ENCODE measurements around the gene RBMS1. TPM values are rescaled to one million over a fixed set of nuclear protein-coding genes. Genes with fewer than 3 reads are reported as not detected.
"Not testable (repeated sequence)": the region's sequence is repeated elsewhere in the genome, so short reads cannot be mapped to it uniquely, and the experiment has no call there.

The RBMS1 gene
- total RNA-seq, 1 experiment from 2014 or later = 38.8 TPM

DNA sequence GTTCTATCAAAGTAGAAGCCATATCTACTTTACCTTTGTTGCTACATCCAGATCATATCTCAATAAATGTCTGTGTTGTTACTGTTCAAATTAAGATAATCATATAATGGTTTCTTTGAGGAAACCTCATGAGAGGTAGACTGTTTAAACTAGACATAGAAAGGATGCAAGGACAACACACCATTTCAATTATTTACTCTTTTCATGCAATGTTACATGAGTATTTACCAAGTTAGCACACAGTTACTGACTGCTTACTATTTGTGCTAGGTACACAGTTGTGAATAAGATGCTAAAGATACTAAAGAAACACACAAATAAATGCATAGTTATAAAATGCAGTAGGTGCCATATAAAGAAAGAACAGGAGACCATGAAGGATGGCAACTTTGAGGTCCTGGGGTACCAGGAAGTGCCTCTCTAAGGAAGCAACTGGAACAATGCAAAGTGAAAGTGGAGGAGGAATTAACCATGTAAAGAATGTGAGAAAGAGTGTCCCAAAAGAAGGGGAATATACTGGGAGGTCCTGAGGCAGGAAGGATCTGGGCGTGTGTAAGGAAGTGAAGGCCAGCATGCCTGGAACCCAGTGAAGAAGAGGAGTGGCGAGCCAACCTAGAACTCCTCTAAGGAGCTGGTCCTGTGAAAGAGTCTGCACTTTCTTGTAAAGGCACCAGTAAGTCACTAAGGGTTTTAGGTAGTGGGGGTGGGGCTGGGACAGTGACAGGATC is 39.4 kb downstream of the RBMS1 start:
- H3K9me2 ChIP-seq (replicated peaks; ENCODE audit: low read length) = no peaks in the 10 kb centered on the region
- ATAC-seq (no peak), DNase-seq (no peak)
- no peaks in the 10 kb centered on the region for H3K4me1 ChIP-seq (ENCODE audit: insufficient read depth, low read length)
- no TSS peak for BruUV-seq (replicated peaks)
- no peaks in the 10 kb centered on the region for H3K36me3 ChIP-seq (ENCODE audit: low read depth, low read length)
- H3K4me2 ChIP-seq (ENCODE audit: low read length) = no peak overlapping the region
- TF ChIP-seq EZH2phosphoT487 (IDR thresholded peaks at IDR 0.05; ENCODE audit: borderline replicate concordance, low read length) = no peak
- TF ChIP-seq, protein P1, sequence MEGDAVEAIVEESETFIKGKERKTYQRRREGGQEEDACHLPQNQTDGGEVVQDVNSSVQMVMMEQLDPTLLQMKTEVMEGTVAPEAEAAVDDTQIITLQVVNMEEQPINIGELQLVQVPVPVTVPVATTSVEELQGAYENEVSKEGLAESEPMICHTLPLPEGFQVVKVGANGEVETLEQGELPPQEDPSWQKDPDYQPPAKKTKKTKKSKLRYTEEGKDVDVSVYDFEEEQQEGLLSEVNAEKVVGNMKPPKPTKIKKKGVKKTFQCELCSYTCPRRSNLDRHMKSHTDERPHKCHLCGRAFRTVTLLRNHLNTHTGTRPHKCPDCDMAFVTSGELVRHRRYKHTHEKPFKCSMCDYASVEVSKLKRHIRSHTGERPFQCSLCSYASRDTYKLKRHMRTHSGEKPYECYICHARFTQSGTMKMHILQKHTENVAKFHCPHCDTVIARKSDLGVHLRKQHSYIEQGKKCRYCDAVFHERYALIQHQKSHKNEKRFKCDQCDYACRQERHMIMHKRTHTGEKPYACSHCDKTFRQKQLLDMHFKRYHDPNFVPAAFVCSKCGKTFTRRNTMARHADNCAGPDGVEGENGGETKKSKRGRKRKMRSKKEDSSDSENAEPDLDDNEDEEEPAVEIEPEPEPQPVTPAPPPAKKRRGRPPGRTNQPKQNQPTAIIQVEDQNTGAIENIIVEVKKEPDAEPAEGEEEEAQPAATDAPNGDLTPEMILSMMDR (conservative IDR thresholded peaks at IDR 0.05; ENCODE audit: low read depth, low read length) = no peak
- no peak for TF ChIP-seq EZH2 (IDR thresholded peaks at IDR 0.05; ENCODE audit: low read length, unreplicated experiment)
- no peak overlapping the region for H3K4me3 ChIP-seq (ENCODE audit: low read length)
- H3K9me3 ChIP-seq (ENCODE audit: low read length) = no peaks in the 10 kb centered on the region
- POLR2A ChIA-PET (ENCODE audit: unreplicated experiment) = no interaction called here
- H3K9ac ChIP-seq (ENCODE audit: low read length) = no peak overlapping the region
- CTCF ChIA-PET = no interaction called here
- H3K27me3 ChIP-seq (ENCODE audit: low read length) = no peaks in the 10 kb centered on the region
- no peak overlapping the region for H3K27ac ChIP-seq (ENCODE audit: low read length)
- H3F3A ChIP-seq (ENCODE audit: low read length, unreplicated experiment) = no peaks in the 10 kb centered on the region
- intact Hi-C loops (cut with micrococcal nuclease) = no loop called here
- peaks cover 68% of the 10 kb centered on the region for H3K79me2 ChIP-seq (ENCODE audit: low read length)
- H4K20me1 ChIP-seq (ENCODE audit: low read length) = no peaks in the 10 kb centered on the region
- no peak overlapping the region for H2AFZ ChIP-seq (ENCODE audit: low read length)

DNA sequence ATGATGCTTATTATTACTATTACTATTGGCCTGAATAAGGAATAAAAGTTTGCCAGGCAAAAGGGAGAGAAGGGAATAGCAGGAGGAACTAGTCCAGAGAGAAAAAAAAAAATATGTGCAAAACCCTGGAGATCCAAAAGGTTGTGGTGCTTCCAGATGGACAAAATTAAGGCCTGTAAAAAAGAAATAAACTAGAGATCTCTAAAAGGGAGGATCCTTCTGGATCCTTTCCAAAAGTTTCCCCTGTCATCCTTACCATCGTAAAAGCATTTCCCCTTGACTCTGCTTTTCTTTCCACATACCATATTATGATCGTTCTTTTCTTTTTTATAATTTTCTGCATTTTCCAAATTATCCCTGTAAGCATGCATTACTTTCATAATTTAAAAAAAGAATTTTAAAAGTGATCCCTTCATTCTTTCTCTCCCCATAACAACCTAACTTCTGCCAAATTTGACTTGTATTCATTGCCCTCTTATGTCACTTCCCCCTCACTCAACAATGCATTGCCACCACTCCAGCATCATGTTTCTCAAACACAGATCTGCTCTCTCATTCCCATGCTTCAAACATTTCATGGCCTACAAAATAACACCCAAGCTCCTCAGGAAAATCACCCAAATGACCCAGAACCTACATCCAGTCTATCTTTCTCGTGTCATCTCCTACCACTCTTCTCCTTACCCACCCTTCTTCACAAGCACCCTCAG is 40.3 kb downstream of the RBMS1 start:
- H3K36me3 ChIP-seq (ENCODE audit: low read depth, low read length) = no peaks in the 10 kb centered on the region
- no peaks in the 10 kb centered on the region for H3K9me2 ChIP-seq (replicated peaks; ENCODE audit: low read length)
- intact Hi-C loops (cut with micrococcal nuclease) = no loop called here
- no peak overlapping the region for H2AFZ ChIP-seq (ENCODE audit: low read length)
- no TSS peak for BruUV-seq (replicated peaks)
- CTCF ChIA-PET = no interaction called here
- TF ChIP-seq, protein P1 (conservative IDR thresholded peaks at IDR 0.05; ENCODE audit: low read depth, low read length) = no peak
- TF ChIP-seq EZH2phosphoT487 (IDR thresholded peaks at IDR 0.05; ENCODE audit: borderline replicate concordance, low read length) (no peak), EZH2 (IDR thresholded peaks at IDR 0.05; ENCODE audit: low read length, unreplicated experiment) (no peak)
- POLR2A ChIA-PET (ENCODE audit: unreplicated experiment) = no interaction called here
- no peak for ATAC-seq
- no peaks in the 10 kb centered on the region for H3K27me3 ChIP-seq (ENCODE audit: low read length)
- no peak overlapping the region for H3K4me2 ChIP-seq (ENCODE audit: low read length)
- no peaks in the 10 kb centered on the region for H3F3A ChIP-seq (ENCODE audit: low read length, unreplicated experiment)
- no peak overlapping the region for H3K27ac ChIP-seq (ENCODE audit: low read length)
- H3K4me1 ChIP-seq (ENCODE audit: insufficient read depth, low read length) = no peaks in the 10 kb centered on the region
- no peaks in the 10 kb centered on the region for H3K9me3 ChIP-seq (ENCODE audit: low read length)
- H3K79me2 ChIP-seq (ENCODE audit: low read length) = peaks cover 62% of the 10 kb centered on the region
- DNase-seq = no peak
- no peak overlapping the region for H3K9ac ChIP-seq (ENCODE audit: low read length)
- H4K20me1 ChIP-seq (ENCODE audit: low read length) = no peaks in the 10 kb centered on the region
- H3K4me3 ChIP-seq (ENCODE audit: low read length) = no peak overlapping the region

- intact Hi-C loops (cut with micrococcal nuclease) = no loop called here
- H4K20me1 ChIP-seq (ENCODE audit: low read length) = no peaks in the 10 kb centered on the region
- no peak overlapping the region for H2AFZ ChIP-seq (ENCODE audit: low read length)
- H3K9me2 ChIP-seq (replicated peaks; ENCODE audit: low read length) = no peaks in the 10 kb centered on the region
- H3F3A ChIP-seq (ENCODE audit: low read length, unreplicated experiment) = no peaks in the 10 kb centered on the region
- CTCF ChIA-PET = no interaction called here
- H3K79me2 ChIP-seq (ENCODE audit: low read length) = peaks cover 49% of the 10 kb centered on the region
- H3K4me2 ChIP-seq (ENCODE audit: low read length) = no peak overlapping the region
- no peak for ATAC-seq
- H3K4me1 ChIP-seq (ENCODE audit: insufficient read depth, low read length) = no peaks in the 10 kb centered on the region
- POLR2A ChIA-PET (ENCODE audit: unreplicated experiment) = no interaction called here
- peaks cover 8% of the 10 kb centered on the region; the same call in 1 of the 2 replicates for H3K36me3 ChIP-seq (ENCODE audit: low read depth, low read length)
- no peaks in the 10 kb centered on the region for H3K27me3 ChIP-seq (ENCODE audit: low read length)
- H3K4me3 ChIP-seq (ENCODE audit: low read length) = no peak overlapping the region
- no peaks in the 10 kb centered on the region for H3K9me3 ChIP-seq (ENCODE audit: low read length)
- TF ChIP-seq, protein P1 (conservative IDR thresholded peaks at IDR 0.05; ENCODE audit: low read depth, low read length) = no peak
- no peak for TF ChIP-seq EZH2 (IDR thresholded peaks at IDR 0.05; ENCODE audit: low read length, unreplicated experiment)
- TF ChIP-seq EZH2phosphoT487 (IDR thresholded peaks at IDR 0.05; ENCODE audit: borderline replicate concordance, low read length) = no peak
- H3K9ac ChIP-seq (ENCODE audit: low read length) = no peak overlapping the region
- DNase-seq = no peak
- no peak overlapping the region for H3K27ac ChIP-seq (ENCODE audit: low read length)
- no TSS peak for BruUV-seq (replicated peaks)
These were observed 43.1 kb downstream of the RBMS1 start for GRCh38 chr2:160450486-160450885.

DNA sequence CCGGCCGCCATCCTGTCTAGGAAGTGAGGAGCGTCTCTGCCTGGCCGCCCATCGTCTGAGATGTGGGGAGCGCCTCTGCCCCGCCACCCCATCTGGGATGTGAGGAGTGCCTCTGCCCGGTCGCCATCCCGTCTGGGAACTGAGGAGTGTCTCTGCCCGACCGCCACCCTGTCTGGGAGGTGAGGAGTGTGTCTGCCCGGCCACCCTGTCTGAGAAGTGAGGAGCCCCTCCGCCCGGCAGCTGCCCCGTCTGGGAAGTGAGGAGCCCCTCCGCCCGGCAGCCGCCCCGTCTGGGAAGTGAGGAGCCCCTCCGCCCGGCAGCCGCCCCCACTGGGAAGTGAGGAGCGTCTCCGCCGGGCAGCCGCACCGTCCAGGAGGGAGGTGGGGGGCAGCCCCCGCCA is 44.8 kb downstream of the RBMS1 start:
- H3F3A ChIP-seq (ENCODE audit: low read length, unreplicated experiment); H3K27me3 ChIP-seq (ENCODE audit: low read length); H3K9me3 ChIP-seq (ENCODE audit: low read length); H3K27ac ChIP-seq (ENCODE audit: low read length); H3K4me3 ChIP-seq (ENCODE audit: low read length); H3K36me3 ChIP-seq (ENCODE audit: low read depth, low read length); H4K20me1 ChIP-seq (ENCODE audit: low read length); POLR2A ChIA-PET (ENCODE audit: unreplicated experiment); ATAC-seq; intact Hi-C loops (cut with micrococcal nuclease); CTCF ChIA-PET; H2AFZ ChIP-seq (ENCODE audit: low read length); BruUV-seq (replicated peaks); H3K9ac ChIP-seq (ENCODE audit: low read length); H3K9me2 ChIP-seq (replicated peaks; ENCODE audit: low read length); DNase-seq; H3K4me1 ChIP-seq (ENCODE audit: insufficient read depth, low read length); H3K4me2 ChIP-seq (ENCODE audit: low read length): not testable (repeated sequence)
- peaks cover 39% of the 10 kb centered on the region for H3K79me2 ChIP-seq (ENCODE audit: low read length)
